Endothelial cell (in vitro differentiated cells): ENCODE data around the gene CCL15. TPM values are rescaled to one million over a fixed set of nuclear protein-coding genes. Genes with fewer than 3 reads are reported as not detected.
A peak's percentile ranks its signal among the peaks of the same experiment; 100 is the strongest.
"Not testable (repeated sequence)": the region's sequence is repeated elsewhere in the genome, so short reads cannot be mapped to it uniquely, and the experiment has no call there.

ENCODE experiments used
- DNase-seq: peaks from one replicate; pipeline ENCODE4 v3.0.0; 2021; ENCODE audit warnings: low spot score
- H3K27ac Mint-ChIP-seq: one replicate; pipeline ENCODE4 v1.8.0; 2021; ENCODE audit warnings: mixed read lengths, inconsistent platforms; ENCODE audit not compliant: unreplicated experiment
- H3K27me3 Mint-ChIP-seq: one replicate; pipeline ENCODE4 v1.8.0; 2021; ENCODE audit warnings: mild to moderate bottlenecking, moderate library complexity, mixed read lengths, inconsistent platforms; ENCODE audit not compliant: unreplicated experiment
- H3K36me3 Mint-ChIP-seq: one replicate; pipeline ENCODE4 v1.8.0; 2021; ENCODE audit warnings: mild to moderate bottlenecking, low read depth, mixed read lengths, inconsistent platforms; ENCODE audit not compliant: unreplicated experiment
- H3K4me1 Mint-ChIP-seq: one replicate; pipeline ENCODE4 v1.8.0; 2021; ENCODE audit warnings: mild to moderate bottlenecking, mixed read lengths, inconsistent platforms; ENCODE audit not compliant: unreplicated experiment
- H3K4me3 Mint-ChIP-seq: one replicate; pipeline ENCODE4 v1.8.0; 2021; ENCODE audit warnings: mild to moderate bottlenecking, mixed read lengths, inconsistent platforms; ENCODE audit not compliant: unreplicated experiment
- H3K9me3 Mint-ChIP-seq: one replicate; pipeline ENCODE4 v1.8.0; 2021; ENCODE audit warnings: mixed read lengths, inconsistent platforms; ENCODE audit not compliant: unreplicated experiment
- CTCF ChIP-seq: fragments of 200-600 bp; sonication (generic); IDR thresholded peaks from one replicate; pipeline ENCODE4 v1.5.0; 2021; ENCODE audit warnings: antibody characterized with exemption; ENCODE audit not compliant: unreplicated experiment
- total RNA-seq: library from RNA; stranded (reverse); fragmentation: NEBNext Ultra II Directional; extraction: Animal tissue kit (Norgen Biotek cat#: 25700); gene quantifications from one replicate; pipeline ENCODE4 v1.2.1, GENCODE V29; 2021; ENCODE audit not compliant: unreplicated experiment

The CCL15 gene
- total RNA-seq, 1 donor from 2014 or later = not detected

- Mint-ChIP-seq H3K4me1 (peaks cover 14% of the 10 kb centered on the region), H3K27me3 (no peaks in the 10 kb centered on the region), H3K9me3 (peaks cover 6% of the 10 kb centered on the region), H3K36me3 (peaks cover 14% of the 10 kb centered on the region), H3K27ac (no peak overlapping the region), H3K4me3 (no peak overlapping the region)
- DNase-seq = no peak
- TF ChIP-seq CTCF = no peak
Observed at GRCh38 chr17:36016555-36016954, 15.2 kb upstream of the CCL15 start.

DNA sequence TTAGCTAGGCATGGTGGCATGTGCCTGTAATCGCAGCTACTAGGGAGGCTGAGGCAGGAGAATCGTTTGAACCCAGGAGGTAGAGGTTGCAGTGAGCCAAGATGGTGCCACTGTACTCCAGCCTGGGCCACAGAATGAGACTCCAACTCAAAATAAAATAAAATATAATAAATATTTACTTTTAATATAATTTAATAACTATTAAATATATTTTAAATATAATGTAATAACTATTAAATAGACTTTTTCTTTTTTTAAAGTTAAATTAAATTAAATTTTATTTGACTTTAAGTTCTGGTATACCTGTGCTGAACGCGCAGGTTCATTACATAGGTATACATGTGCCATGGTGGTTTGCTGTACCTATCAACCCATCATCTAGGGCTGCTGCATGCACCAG lies 14.5 kb upstream of the CCL15 start:
- peaks cover 14% of the 10 kb centered on the region for H3K36me3 Mint-ChIP-seq
- H3K9me3 Mint-ChIP-seq = not testable (repeated sequence)

GRCh38 chr17:36014946-36015345 lies 13.6 kb upstream of the CCL15 start:
- Mint-ChIP-seq H3K9me3 (peaks cover 6% of the 10 kb centered on the region), H3K27ac (no peak overlapping the region), H3K36me3 (peaks cover 14% of the 10 kb centered on the region), H3K4me1 (peaks cover 14% of the 10 kb centered on the region), H3K4me3 (no peak overlapping the region), H3K27me3 (no peaks in the 10 kb centered on the region)
- no peak for DNase-seq
- no peak for TF ChIP-seq CTCF

More for the DNA sequence above, 14.5 kb upstream of the CCL15 start:
- not testable (repeated sequence) for H3K4me3 Mint-ChIP-seq, H3K27ac Mint-ChIP-seq, H3K27me3 Mint-ChIP-seq, DNase-seq
- peaks cover 14% of the 10 kb centered on the region for H3K4me1 Mint-ChIP-seq

DNA sequence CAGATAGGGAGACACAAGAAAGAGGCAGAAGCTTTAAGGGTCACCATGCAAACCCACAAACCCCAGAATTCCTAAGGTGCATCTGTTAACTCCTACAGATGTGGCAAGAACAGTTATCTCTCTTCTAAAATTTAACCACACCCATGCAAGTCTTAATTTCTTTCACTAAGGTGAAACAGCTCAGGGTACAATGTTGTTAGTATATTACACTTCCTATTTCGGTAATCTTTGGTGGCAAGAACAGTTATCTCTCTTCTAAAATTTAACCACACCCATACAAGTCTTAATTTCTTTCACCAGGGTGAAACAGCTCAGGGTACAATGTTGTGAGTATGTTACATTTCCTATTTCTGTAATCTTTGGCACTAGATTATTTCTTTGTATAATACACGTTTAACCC lies 9.8 kb upstream of the CCL15 start:
- TF ChIP-seq CTCF = no peak
- peaks cover 3% of the 10 kb centered on the region for H3K4me1 Mint-ChIP-seq
- no peak for DNase-seq
- H3K4me3 Mint-ChIP-seq = no peak overlapping the region
- H3K27me3 Mint-ChIP-seq = no peaks in the 10 kb centered on the region
- H3K9me3 Mint-ChIP-seq = peaks cover 6% of the 10 kb centered on the region
- no peak overlapping the region for H3K27ac Mint-ChIP-seq
- peaks cover 14% of the 10 kb centered on the region for H3K36me3 Mint-ChIP-seq

DNA sequence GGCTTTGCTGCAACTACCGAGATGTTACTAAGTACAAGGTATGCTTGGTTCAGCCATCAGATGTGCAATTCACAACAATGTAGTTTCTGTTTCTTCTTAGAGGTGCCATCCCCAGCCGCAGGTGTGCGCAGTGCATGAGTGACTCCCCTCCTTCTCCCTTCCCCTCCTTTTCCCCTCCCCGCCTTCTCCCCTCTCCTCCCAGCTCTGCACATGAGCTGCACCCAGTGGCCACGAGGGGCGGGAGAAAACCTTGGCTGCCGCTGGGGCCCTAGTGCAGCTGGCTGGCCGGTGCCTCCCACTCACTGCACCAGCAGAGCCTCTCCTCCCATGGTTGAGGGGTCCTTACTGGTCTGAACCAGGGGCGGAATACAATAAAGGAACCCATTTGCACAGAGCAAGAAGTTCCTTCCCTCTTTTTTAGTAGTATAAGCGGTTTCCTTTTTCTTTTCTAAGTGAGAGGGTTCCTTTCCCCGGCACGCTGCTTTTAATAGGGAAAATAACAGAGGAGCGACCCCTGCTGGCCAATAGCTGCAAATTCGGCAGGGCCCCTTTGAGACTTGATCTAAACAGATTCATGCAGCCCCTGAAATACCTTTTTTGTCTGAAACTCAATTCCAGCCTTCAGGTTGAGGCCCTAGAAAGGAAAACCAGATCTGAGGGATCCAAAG lies 7.8 kb upstream of the CCL15 start:
- TF ChIP-seq CTCF = peak; percentile 38
- Mint-ChIP-seq H3K4me1 (peaks cover 3% of the 10 kb centered on the region), H3K4me3 (no peak overlapping the region), H3K36me3 (peaks cover 14% of the 10 kb centered on the region), H3K27ac (no peak overlapping the region), H3K27me3 (no peaks in the 10 kb centered on the region), H3K9me3 (peaks cover 6% of the 10 kb centered on the region)
- no peak for DNase-seq
